HG03103 (cell line): Measurements from ENCODE around the gene SMARCAD1.

ENCODE experiments used
- ATAC-seq: cut with Tn5 transposase; IDR thresholded peaks from one replicate; pipeline ENCODE4 v1.9.1; 2021; ENCODE audit warnings: low read depth; ENCODE audit not compliant: unreplicated experiment

Gene SMARCAD1

GRCh38 chr4:94339779-94340178, 132.1 kb downstream of the SMARCAD1 start:
- no peak for ATAC-seq
